Measurements from ENCODE around the gene EYA2. TPM values are rescaled to one million over a fixed set of nuclear protein-coding genes. Genes with fewer than 3 reads are reported as not detected.
"Not testable (repeated sequence)": the region's sequence is repeated elsewhere in the genome, so short reads cannot be mapped to it uniquely, and the experiment has no call there.

EYA2 gene
- total RNA-seq, 6 experiments from 2014 or later = 0.14 to 0.51 (median 0.28) TPM; not detected in 1

- no peak for DNase-seq
- Mint-ChIP-seq H3K36me3 (ENCODE audit: low read depth) (peaks cover 28% of the 10 kb centered on the region), H3K4me3 (peak overlapping the region; percentile 37), H3K4me1 (ENCODE audit: low read depth) (peaks cover 55% of the 10 kb centered on the region), H3K9me3 (peaks cover 23% of the 10 kb centered on the region), H3K27ac (peak overlapping the region; percentile 65; the same call in 1 of the 2 replicates), H3K27me3 (ENCODE audit: insufficient read depth) (peaks cover 3% of the 10 kb centered on the region)
- TF ChIP-seq, protein P1, sequence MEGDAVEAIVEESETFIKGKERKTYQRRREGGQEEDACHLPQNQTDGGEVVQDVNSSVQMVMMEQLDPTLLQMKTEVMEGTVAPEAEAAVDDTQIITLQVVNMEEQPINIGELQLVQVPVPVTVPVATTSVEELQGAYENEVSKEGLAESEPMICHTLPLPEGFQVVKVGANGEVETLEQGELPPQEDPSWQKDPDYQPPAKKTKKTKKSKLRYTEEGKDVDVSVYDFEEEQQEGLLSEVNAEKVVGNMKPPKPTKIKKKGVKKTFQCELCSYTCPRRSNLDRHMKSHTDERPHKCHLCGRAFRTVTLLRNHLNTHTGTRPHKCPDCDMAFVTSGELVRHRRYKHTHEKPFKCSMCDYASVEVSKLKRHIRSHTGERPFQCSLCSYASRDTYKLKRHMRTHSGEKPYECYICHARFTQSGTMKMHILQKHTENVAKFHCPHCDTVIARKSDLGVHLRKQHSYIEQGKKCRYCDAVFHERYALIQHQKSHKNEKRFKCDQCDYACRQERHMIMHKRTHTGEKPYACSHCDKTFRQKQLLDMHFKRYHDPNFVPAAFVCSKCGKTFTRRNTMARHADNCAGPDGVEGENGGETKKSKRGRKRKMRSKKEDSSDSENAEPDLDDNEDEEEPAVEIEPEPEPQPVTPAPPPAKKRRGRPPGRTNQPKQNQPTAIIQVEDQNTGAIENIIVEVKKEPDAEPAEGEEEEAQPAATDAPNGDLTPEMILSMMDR (IDR thresholded peaks at IDR 0.05) = no peak
These were observed 65.2 kb downstream of the EYA2 start for GRCh38 chr20:46959821-46960220.

GRCh38 chr20:46960536-46960935, 65.9 kb downstream of the EYA2 start:
- H3K27ac Mint-ChIP-seq = no peak overlapping the region
- TF ChIP-seq, protein P1 (IDR thresholded peaks at IDR 0.05) = no peak
- DNase-seq = no peak

DNA sequence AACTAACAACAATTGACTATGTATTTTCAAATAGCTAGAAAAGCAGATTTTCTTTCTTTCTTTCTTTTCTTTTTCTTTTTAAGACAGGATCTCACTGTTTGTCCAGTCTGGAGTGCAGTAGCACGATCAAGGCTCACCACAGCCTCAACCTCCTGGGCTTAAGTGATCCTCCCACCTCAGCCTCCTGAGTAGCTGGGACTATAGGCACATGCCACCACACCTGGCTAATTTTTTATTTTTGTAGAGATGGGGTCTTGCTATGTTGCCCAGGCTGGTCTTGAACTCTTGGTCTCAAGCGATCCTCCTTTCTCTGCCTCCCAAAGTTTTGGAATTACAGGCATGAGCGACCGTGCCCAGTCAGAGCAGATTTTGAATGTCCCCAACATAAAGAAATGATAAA, 67.3 kb downstream of the EYA2 start:
- Mint-ChIP-seq H3K36me3 (ENCODE audit: low read depth) (peaks cover 17% of the 10 kb centered on the region), H3K9me3 (peaks cover 17% of the 10 kb centered on the region), H3K4me1 (ENCODE audit: low read depth) (peaks cover 41% of the 10 kb centered on the region)
- not testable (repeated sequence) for H3K4me3 Mint-ChIP-seq; DNase-seq; H3K27ac Mint-ChIP-seq; H3K27me3 Mint-ChIP-seq (ENCODE audit: insufficient read depth)

More at GRCh38 chr20:46960536-46960935, 65.9 kb downstream of the EYA2 start:
- H3K9me3 Mint-ChIP-seq = peaks cover 23% of the 10 kb centered on the region
- peaks cover 27% of the 10 kb centered on the region for H3K36me3 Mint-ChIP-seq (ENCODE audit: low read depth)
- H3K4me3 Mint-ChIP-seq = no peak overlapping the region
- H3K4me1 Mint-ChIP-seq (ENCODE audit: low read depth) = peaks cover 48% of the 10 kb centered on the region
- peaks cover 3% of the 10 kb centered on the region for H3K27me3 Mint-ChIP-seq (ENCODE audit: insufficient read depth)

GRCh38 chr20:46962452-46963195, 68.0 kb downstream of the EYA2 start:
- no peak overlapping the region for H3K4me3 Mint-ChIP-seq
- no peak overlapping the region for H3K27ac Mint-ChIP-seq
- peak; percentile 4 for DNase-seq
- peaks cover 11% of the 10 kb centered on the region for H3K9me3 Mint-ChIP-seq
- H3K27me3 Mint-ChIP-seq (ENCODE audit: insufficient read depth) = peaks cover 7% of the 10 kb centered on the region
- peaks cover 40% of the 10 kb centered on the region for H3K4me1 Mint-ChIP-seq (ENCODE audit: low read depth)
- H3K36me3 Mint-ChIP-seq (ENCODE audit: low read depth) = peaks cover 11% of the 10 kb centered on the region
- TF ChIP-seq, protein P1 (IDR thresholded peaks at IDR 0.05) = 0 out of 2 replicates have a peak, but pooled peaks have one; percentile 27

DNA sequence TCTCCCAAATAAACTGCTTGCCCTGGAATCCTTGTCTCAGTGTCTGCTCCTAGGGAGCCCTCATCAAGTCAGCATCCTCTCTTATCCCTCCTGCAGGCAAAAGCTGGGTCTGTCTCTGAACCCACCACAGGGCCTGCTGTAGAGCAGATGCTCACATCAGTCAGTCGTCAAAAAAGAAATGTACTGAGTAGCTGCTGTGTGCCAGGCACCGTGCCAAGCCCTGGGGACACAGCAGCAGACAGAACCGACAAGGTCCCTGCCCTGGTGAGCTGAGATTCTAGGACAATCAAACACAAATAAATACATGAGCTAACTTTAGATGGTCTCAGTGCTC, 68.5 kb downstream of the EYA2 start:
- Mint-ChIP-seq H3K27me3 (ENCODE audit: insufficient read depth) (peaks cover 10% of the 10 kb centered on the region), H3K9me3 (peaks cover 5% of the 10 kb centered on the region), H3K36me3 (ENCODE audit: low read depth) (peaks cover 8% of the 10 kb centered on the region), H3K4me1 (ENCODE audit: low read depth) (peaks cover 34% of the 10 kb centered on the region), H3K27ac (no peak overlapping the region), H3K4me3 (no peak overlapping the region)
- no peak for DNase-seq
- TF ChIP-seq, protein P1 (IDR thresholded peaks at IDR 0.05) = no peak; the same call in 1 of the 2 replicates

- H3K36me3 Mint-ChIP-seq (ENCODE audit: low read depth) = no peaks in the 10 kb centered on the region
- TF ChIP-seq, protein P1 (IDR thresholded peaks at IDR 0.05) = no peak
- no peak for DNase-seq
- H3K4me3 Mint-ChIP-seq = no peak overlapping the region
- H3K9me3 Mint-ChIP-seq = no peaks in the 10 kb centered on the region
- H3K27me3 Mint-ChIP-seq (ENCODE audit: insufficient read depth) = peaks cover 10% of the 10 kb centered on the region
- H3K27ac Mint-ChIP-seq = no peak overlapping the region
- H3K4me1 Mint-ChIP-seq (ENCODE audit: low read depth) = peaks cover 26% of the 10 kb centered on the region
These were observed 69.3 kb downstream of the EYA2 start for GRCh38 chr20:46963758-46964617.
